ENCODE results near the gene TMEM250. TPM values are rescaled to one million over a fixed set of nuclear protein-coding genes. Genes with fewer than 3 reads are reported as not detected.
A peak's percentile ranks its signal among the peaks of the same experiment; 100 is the strongest.

TMEM250 gene
- total RNA-seq, 4 donors from 2014 or later: 34.3 to 59.4 (median 43.4) TPM

- WGBS, 2 donors: 40% methylated on average over 1 to 2 of the region's 16 CpGs
- intact Hi-C loops (cut with DNase I): loop anchor here (10.0 kb wide), 2 partner anchors 61 to 141 kb away; partner anchors contain the start of gene LHX3
- no peak for DNase-seq
- Histone ChIP-seq H3K4me3 (no peak overlapping the region), H3K27ac (no peak overlapping the region), H3K27me3 (peaks cover 0 to 91% (median 3%) of the 10 kb centered on the region in 4 donors), H3K36me3 (no peaks in the 10 kb centered on the region), H3K4me1 (peaks cover 0 to 18% (median 0%) of the 10 kb centered on the region in 3 donors), H3K9me3 (no peaks in the 10 kb centered on the region)
- TF ChIP-seq POLR2A (IDR thresholded peaks at IDR 0.05): no peak
- peak in 2 of 6 experiments; percentile 12 to 25 for TF ChIP-seq CTCF (IDR thresholded peaks at IDR 0.05)
Observed at GRCh38 chr9:136143215-136144001, 24.7 kb upstream of the TMEM250 start.

GRCh38 chr9:136142859-136143214 lies 24.2 kb upstream of the TMEM250 start:
- intact Hi-C loops (cut with DNase I): loop anchor here (10.0 kb wide), 2 partner anchors 62 to 142 kb away; partner anchors contain the start of gene LHX3
- 64 to 84% methylated on average over 3 to 5 of the region's 13 CpGs for WGBS, 2 donors
- DNase-seq: no peak
- H3K4me3 ChIP-seq: no peak overlapping the region
- no peak for TF ChIP-seq CTCF (IDR thresholded peaks at IDR 0.05)
- TF ChIP-seq POLR2A (IDR thresholded peaks at IDR 0.05): no peak
- no peak overlapping the region for H3K27ac ChIP-seq
- no peaks in the 10 kb centered on the region for H3K9me3 ChIP-seq
- no peaks in the 10 kb centered on the region for H3K36me3 ChIP-seq
- peaks cover 0 to 91% (median 3%) of the 10 kb centered on the region in 4 donors for H3K27me3 ChIP-seq
- H3K4me1 ChIP-seq: peaks cover 0 to 12% (median 0%) of the 10 kb centered on the region in 3 donors

GRCh38 chr9:136142414-136142796 lies 23.7 kb upstream of the TMEM250 start:
- intact Hi-C loops (cut with DNase I): loop anchor here (10.0 kb wide), 2 partner anchors 62 to 142 kb away; partner anchors contain the start of gene LHX3
- no peak overlapping the region for H3K27ac ChIP-seq
- H3K4me1 ChIP-seq: peaks cover 0 to 12% (median 0%) of the 10 kb centered on the region in 3 donors
- no peaks in the 10 kb centered on the region for H3K9me3 ChIP-seq
- H3K4me3 ChIP-seq: no peak overlapping the region
- WGBS, 2 donors: 38 to 69% methylated on average over 1 to 2 of the region's 6 CpGs
- H3K27me3 ChIP-seq: peaks cover 0 to 91% (median 3%) of the 10 kb centered on the region in 4 donors
- DNase-seq: no peak
- no peaks in the 10 kb centered on the region for H3K36me3 ChIP-seq
- TF ChIP-seq CTCF (IDR thresholded peaks at IDR 0.05) (no peak), POLR2A (IDR thresholded peaks at IDR 0.05) (no peak)

GRCh38 chr9:136141682-136142413 lies 23.2 kb upstream of the TMEM250 start:
- 70 to 75% methylated on average over 7 to 10 of the region's 19 CpGs for WGBS, 2 donors
- no peak overlapping the region for H3K27ac ChIP-seq
- peaks cover 0 to 91% (median 3%) of the 10 kb centered on the region in 4 donors for H3K27me3 ChIP-seq
- intact Hi-C loops (cut with DNase I): loop anchor here (10.0 kb wide), 2 partner anchors 63 to 143 kb away; partner anchors contain the start of gene LHX3
- no peaks in the 10 kb centered on the region for H3K9me3 ChIP-seq
- H3K4me3 ChIP-seq: no peak overlapping the region
- H3K4me1 ChIP-seq: peaks cover 0 to 12% (median 0%) of the 10 kb centered on the region in 3 donors
- DNase-seq: no peak
- TF ChIP-seq POLR2A (IDR thresholded peaks at IDR 0.05): no peak
- no peak for TF ChIP-seq CTCF (IDR thresholded peaks at IDR 0.05)
- no peaks in the 10 kb centered on the region for H3K36me3 ChIP-seq
